MCF 10A (cell line): ENCODE data around the gene BTNL9. TPM values are rescaled to one million over a fixed set of nuclear protein-coding genes. Genes with fewer than 3 reads are reported as not detected.

Experiments
- BruUV-seq: library from RNA; stranded (reverse); fragments of 400-500 nt; replicated peaks from 2 replicates; lab custom pipeline; 2021; lab: Mats Ljungman, UMichigan
- CTCF ChIA-PET: fragments of 300-600 bp; sonication (Branson Sonifier 250); formaldehyde crosslinking; extraction: SDS; loops from one replicate; lab custom pipeline; 2021; ENCODE audit warnings: antibody characterized with exemption, inconsistent platforms; lab: Yijun Ruan, JAX
- POLR2A ChIA-PET: fragments of 300-600, 350-650 bp; sonication (Branson Sonifier 250); formaldehyde crosslinking; extraction: SDS; loops from one replicate; lab custom pipeline; 2020; ENCODE audit warnings: antibody characterized with exemption, inconsistent platforms; lab: Yijun Ruan, JAX
- DNase-seq: peaks from one replicate; pipeline ENCODE4 v3.0.0-alpha.2; 2018; ENCODE audit not compliant: unreplicated experiment
- H3K27ac Mint-ChIP-seq: one replicate; pipeline ENCODE4 v1.8.0; 2022; ENCODE audit warnings: mild to moderate bottlenecking, low read depth, mixed read lengths; ENCODE audit not compliant: unreplicated experiment
- H3K27me3 Mint-ChIP-seq: one replicate; pipeline ENCODE4 v1.8.0; 2022; ENCODE audit warnings: mixed read lengths; ENCODE audit not compliant: insufficient read depth, unreplicated experiment
- H3K36me3 Mint-ChIP-seq: one replicate; pipeline ENCODE4 v1.8.0; 2022; ENCODE audit warnings: mild to moderate bottlenecking, moderate library complexity, mixed read lengths; ENCODE audit not compliant: insufficient read depth, unreplicated experiment
- H3K4me1 Mint-ChIP-seq: one replicate; pipeline ENCODE4 v1.8.0; 2022; ENCODE audit warnings: mixed read lengths; ENCODE audit not compliant: insufficient read depth, unreplicated experiment
- H3K4me3 Mint-ChIP-seq: one replicate; pipeline ENCODE4 v1.8.0; 2022; ENCODE audit warnings: mild to moderate bottlenecking, moderate library complexity, mixed read lengths; ENCODE audit not compliant: unreplicated experiment
- H3K9me3 Mint-ChIP-seq: one replicate; pipeline ENCODE4 v1.8.0; 2022; ENCODE audit warnings: mixed read lengths; ENCODE audit not compliant: unreplicated experiment
- CTCF ChIP-seq: fragments of 200-600 bp; IDR thresholded peaks from one replicate; pipeline ENCODE4 v1.8.0; 2022; ENCODE audit warnings: antibody characterized with exemption, mild to moderate bottlenecking; ENCODE audit not compliant: unreplicated experiment
- intact Hi-C: fragments of 100-400 bp; cut with micrococcal nuclease; formaldehyde crosslinking; loops from 2 replicates; pipeline ENCODE4 v1.14.1; 2022
- total RNA-seq: library from RNA; stranded (reverse); gene quantifications from 2 replicates; pipeline ENCODE4 v1.2.3, GENCODE V29; 2022

BTNL9 gene
- total RNA-seq, 1 experiment from 2014 or later = not detected

GRCh38 chr5:181060924-181061323, 20.9 kb downstream of the BTNL9 start:
- CTCF ChIA-PET = no interaction called here
- intact Hi-C loops = no loop called here
- H3K4me1 Mint-ChIP-seq = no peaks in the 10 kb centered on the region
- DNase-seq = no peak
- POLR2A ChIA-PET = no interaction called here
- no TSS peak for BruUV-seq
- H3K27me3 Mint-ChIP-seq = peaks cover 40% of the 10 kb centered on the region
- no peaks in the 10 kb centered on the region for H3K36me3 Mint-ChIP-seq
- H3K9me3 Mint-ChIP-seq = peaks cover 7% of the 10 kb centered on the region
- no peak overlapping the region for H3K4me3 Mint-ChIP-seq
- no peak overlapping the region for H3K27ac Mint-ChIP-seq
- TF ChIP-seq CTCF = no peak

- ChIA-PET CTCF (no interaction called here), POLR2A (no interaction called here)
- Mint-ChIP-seq H3K4me1 (no peaks in the 10 kb centered on the region), H3K4me3 (no peak overlapping the region), H3K9me3 (peaks cover 7% of the 10 kb centered on the region), H3K27me3 (peaks cover 40% of the 10 kb centered on the region), H3K36me3 (no peaks in the 10 kb centered on the region), H3K27ac (no peak overlapping the region)
- no peak for TF ChIP-seq CTCF
- no peak for DNase-seq
- BruUV-seq = no TSS peak
- intact Hi-C loops = no loop called here
Measured at GRCh38 chr5:181061645-181062044, 21.6 kb downstream of the BTNL9 start.

- intact Hi-C loops = no loop called here
- H3K4me1 Mint-ChIP-seq = no peaks in the 10 kb centered on the region
- no peak for DNase-seq
- POLR2A ChIA-PET = no interaction called here
- H3K4me3 Mint-ChIP-seq = no peak overlapping the region
- no TSS peak for BruUV-seq
- no peak overlapping the region for H3K27ac Mint-ChIP-seq
- H3K36me3 Mint-ChIP-seq = no peaks in the 10 kb centered on the region
- no peak for TF ChIP-seq CTCF
- CTCF ChIA-PET = interaction anchor here (0.7 kb wide), 1 partner anchor 74 kb away, joined by 3 read pairs; no protein-coding TSS in a partner anchor
- H3K9me3 Mint-ChIP-seq = peaks cover 7% of the 10 kb centered on the region
- H3K27me3 Mint-ChIP-seq = peaks cover 40% of the 10 kb centered on the region
Measured at GRCh38 chr5:181062631-181063030, 22.6 kb downstream of the BTNL9 start.

GRCh38 chr5:181063514-181063913, 23.4 kb downstream of the BTNL9 start:
- Mint-ChIP-seq H3K4me3 (no peak overlapping the region), H3K9me3 (peaks cover 7% of the 10 kb centered on the region), H3K4me1 (no peaks in the 10 kb centered on the region), H3K27ac (no peak overlapping the region), H3K36me3 (no peaks in the 10 kb centered on the region), H3K27me3 (peaks cover 36% of the 10 kb centered on the region)
- intact Hi-C loops = no loop called here
- no peak for DNase-seq
- TF ChIP-seq CTCF = no peak
- BruUV-seq = no TSS peak
- ChIA-PET CTCF (interaction anchor here (0.6 to 0.7 kb wide), 3 partner anchors 36 to 95 kb away, joined by 3 to 6 read pairs (median 3); no protein-coding TSS in a partner anchor), POLR2A (no interaction called here)
